ENCODE data around the gene ROCK2. TPM values are rescaled to one million over a fixed set of nuclear protein-coding genes. Genes with fewer than 3 reads are reported as not detected.

Gene ROCK2
- total and polyA plus RNA-seq, 2 donors (not counting 1 experiment from before 2014, with no cell fraction given): 32.0 to 58.1 TPM

GRCh38 chr2:11222845-11223244, 121.6 kb downstream of the ROCK2 start:
- H3K27me3 ChIP-seq (ENCODE audit: control insufficient read depth, insufficient read depth, low read length): no peaks in the 10 kb centered on the region
- no peak overlapping the region for H3K9ac ChIP-seq (ENCODE audit: insufficient read depth, low read length)
- peaks cover 2% of the 10 kb centered on the region for H3K36me3 ChIP-seq (ENCODE audit: control insufficient read depth, insufficient read depth, low read length)
- no peaks in the 10 kb centered on the region for H3K4me1 ChIP-seq (ENCODE audit: control insufficient read depth, extremely low read depth, insufficient read depth, low read length)
- H4K20me1 ChIP-seq (ENCODE audit: control insufficient read depth, extremely low read depth, insufficient read depth, low read length): no peaks in the 10 kb centered on the region
- no peak overlapping the region for H3K27ac ChIP-seq (ENCODE audit: insufficient read depth, low read length)
- no peak overlapping the region for H3K4me2 ChIP-seq (ENCODE audit: extremely low read depth, insufficient read depth, low read length)
- no peak for DNase-seq (ENCODE audit: low read depth in 2 of 2)
- H3K79me2 ChIP-seq (ENCODE audit: control insufficient read depth, insufficient read depth, low read length): no peaks in the 10 kb centered on the region
- no peak overlapping the region for H2AFZ ChIP-seq (ENCODE audit: low read length)
- no peaks in the 10 kb centered on the region for H3K9me3 ChIP-seq (ENCODE audit: control insufficient read depth, insufficient read depth, low read depth, low read length)
- TF ChIP-seq CTCF (conservative IDR thresholded peaks at IDR 0.05 in 1 of 2, IDR thresholded peaks at IDR 0.05 in 1 of 2; ENCODE audit: low read depth in 1 of 2, low read length in 2 of 2) (no peak), EZH2 (IDR thresholded peaks at IDR 0.05; ENCODE audit: low read length, missing control alignments) (no peak)
- no peak overlapping the region for H3K4me3 ChIP-seq (replicated peaks in 1 of 4; ENCODE audit: control extremely low read depth in 1 of 4, insufficient read depth in 1 of 4, low read depth in 3 of 4, low read length in 4 of 4)

GRCh38 chr2:11220445-11220844, 124.0 kb downstream of the ROCK2 start:
- H3K36me3 ChIP-seq (ENCODE audit: control insufficient read depth, insufficient read depth, low read length): peaks cover 2% of the 10 kb centered on the region
- DNase-seq (ENCODE audit: low read depth in 2 of 2): no peak
- H4K20me1 ChIP-seq (ENCODE audit: control insufficient read depth, extremely low read depth, insufficient read depth, low read length): no peaks in the 10 kb centered on the region
- H3K27me3 ChIP-seq (ENCODE audit: control insufficient read depth, insufficient read depth, low read length): no peaks in the 10 kb centered on the region
- H2AFZ ChIP-seq (ENCODE audit: low read length): no peak overlapping the region
- H3K4me1 ChIP-seq (ENCODE audit: control insufficient read depth, extremely low read depth, insufficient read depth, low read length): no peaks in the 10 kb centered on the region
- H3K9ac ChIP-seq (ENCODE audit: insufficient read depth, low read length): no peak overlapping the region
- no peak overlapping the region for H3K27ac ChIP-seq (ENCODE audit: insufficient read depth, low read length)
- H3K9me3 ChIP-seq (ENCODE audit: control insufficient read depth, insufficient read depth, low read depth, low read length): no peaks in the 10 kb centered on the region
- H3K4me2 ChIP-seq (ENCODE audit: extremely low read depth, insufficient read depth, low read length): no peak overlapping the region
- no peaks in the 10 kb centered on the region for H3K79me2 ChIP-seq (ENCODE audit: control insufficient read depth, insufficient read depth, low read length)
- TF ChIP-seq EZH2 (IDR thresholded peaks at IDR 0.05; ENCODE audit: low read length, missing control alignments) (no peak), CTCF (conservative IDR thresholded peaks at IDR 0.05 in 1 of 2, IDR thresholded peaks at IDR 0.05 in 1 of 2; ENCODE audit: low read depth in 1 of 2, low read length in 2 of 2) (no peak)
- no peak overlapping the region for H3K4me3 ChIP-seq (replicated peaks in 1 of 4; ENCODE audit: control extremely low read depth in 1 of 4, insufficient read depth in 1 of 4, low read depth in 3 of 4, low read length in 4 of 4)

- DNase-seq (ENCODE audit: low read depth in 2 of 2): no peak
- H3K4me2 ChIP-seq (ENCODE audit: extremely low read depth, insufficient read depth, low read length): no peak overlapping the region
- H3K9ac ChIP-seq (ENCODE audit: insufficient read depth, low read length): no peak overlapping the region
- no peaks in the 10 kb centered on the region for H4K20me1 ChIP-seq (ENCODE audit: control insufficient read depth, extremely low read depth, insufficient read depth, low read length)
- no peaks in the 10 kb centered on the region for H3K79me2 ChIP-seq (ENCODE audit: control insufficient read depth, insufficient read depth, low read length)
- H3K27ac ChIP-seq (ENCODE audit: insufficient read depth, low read length): no peak overlapping the region
- no peaks in the 10 kb centered on the region for H3K9me3 ChIP-seq (ENCODE audit: control insufficient read depth, insufficient read depth, low read depth, low read length)
- TF ChIP-seq CTCF (conservative IDR thresholded peaks at IDR 0.05 in 1 of 2, IDR thresholded peaks at IDR 0.05 in 1 of 2; ENCODE audit: low read depth in 1 of 2, low read length in 2 of 2) (no peak), EZH2 (IDR thresholded peaks at IDR 0.05; ENCODE audit: low read length, missing control alignments) (no peak)
- no peak overlapping the region for H2AFZ ChIP-seq (ENCODE audit: low read length)
- peaks cover 5% of the 10 kb centered on the region for H3K36me3 ChIP-seq (ENCODE audit: control insufficient read depth, insufficient read depth, low read length)
- no peaks in the 10 kb centered on the region for H3K4me1 ChIP-seq (ENCODE audit: control insufficient read depth, extremely low read depth, insufficient read depth, low read length)
- H3K4me3 ChIP-seq (replicated peaks in 1 of 4; ENCODE audit: control extremely low read depth in 1 of 4, insufficient read depth in 1 of 4, low read depth in 3 of 4, low read length in 4 of 4): no peak overlapping the region
- no peaks in the 10 kb centered on the region for H3K27me3 ChIP-seq (ENCODE audit: control insufficient read depth, insufficient read depth, low read length)
Observed at GRCh38 chr2:11215407-11215806, 129.0 kb downstream of the ROCK2 start.
